Endothelial cell of umbilical vein (primary cell): Measurements from ENCODE around the gene AMIGO1. TPM values are rescaled to one million over a fixed set of nuclear protein-coding genes. Genes with fewer than 3 reads are reported as not detected.

Experiments
- BruUV-seq: library from RNA; stranded (reverse); fragments of 400-500 nt; replicated peaks from 2 replicates; lab custom pipeline; 2021; lab: Mats Ljungman, UMichigan
- CTCF ChIA-PET: fragments of 300-600, 350-600 bp; sonication (Branson Sonifier 250); formaldehyde crosslinking; loops from one replicate; lab custom pipeline; 2021; ENCODE audit warnings: antibody characterized with exemption, inconsistent platforms; lab: Charles Lee
- POLR2A ChIA-PET: fragments of 300-600, 350-600 bp; sonication (Branson Sonifier 250); formaldehyde crosslinking; loops from one replicate; lab custom pipeline; 2021; ENCODE audit warnings: antibody characterized with exemption, inconsistent platforms; lab: Charles Lee
- DNase-seq: peaks from one replicate; pipeline ENCODE4 v3.0.0-alpha.2; 2011; ENCODE audit warnings: low read depth, low spot score
- FAIRE-seq: peaks from 2 replicates; lab custom pipeline; 2011; peaks lifted over from hg19 to GRCh38; lab: Jason Lieb, UNC
- H2AFZ ChIP-seq: 2 replicates; pipeline ENCODE4 v1.6.0; 2012; ENCODE audit warnings: low read depth, low read length, control low read depth, inconsistent platforms
- H3K27ac ChIP-seq: 2 replicates; pipeline ENCODE4 v1.5.1; 2011; ENCODE audit warnings: low read depth, mild to moderate bottlenecking, control low read depth, low read length, moderate library complexity; ENCODE audit not compliant: insufficient read depth
- H3K27me3 ChIP-seq, 2 experiments: 2 replicates each; pipeline versions ENCODE4 v1.6.0 to v1.6.1; 2011; ENCODE audit warnings: low read length in 2 of 2, mixed read lengths in 1 of 2; ENCODE audit not compliant: control insufficient read depth in 2 of 2, insufficient read depth in 2 of 2
- H3K36me3 ChIP-seq, 2 experiments: 2 replicates in 1 of 2; 3 replicates in 1 of 2; pipeline ENCODE4 v1.5.1; 2011; ENCODE audit warnings: low read length in 2 of 2, mild to moderate bottlenecking in 1 of 2, moderate library complexity in 1 of 2; ENCODE audit not compliant: control insufficient read depth in 2 of 2, insufficient read depth in 2 of 2; ENCODE audit errors: extremely low read depth in 1 of 2
- H3K4me1 ChIP-seq: 3 replicates; pipeline ENCODE4 v1.5.1; 2011; ENCODE audit warnings: mild to moderate bottlenecking, low read length; ENCODE audit not compliant: control insufficient read depth, insufficient read depth; ENCODE audit errors: extremely low read depth
- H3K4me2 ChIP-seq: 2 replicates; pipeline ENCODE4 v1.6.1; 2011; ENCODE audit warnings: low read length, control low read depth, mixed read lengths; ENCODE audit not compliant: insufficient read depth
- H3K4me3 ChIP-seq, 3 experiments: fragments of 200-600 bp in 1 of 3; sonication (generic), shearing (Covaris generic) in 1 of 3; replicated peaks in 1 of 3; 2 replicates each; pipeline ENCODE4 v1.5.1; 2011 to 2016; ENCODE audit warnings: control low read depth in 3 of 3, low read length in 3 of 3, mild to moderate bottlenecking in 2 of 3, inconsistent platforms in 1 of 3, low read depth in 1 of 3, moderate library complexity in 1 of 3; ENCODE audit not compliant: insufficient read depth in 1 of 3
- H3K79me2 ChIP-seq: 2 replicates; pipeline ENCODE4 v1.6.0; 2012; ENCODE audit warnings: low read length, inconsistent platforms; ENCODE audit not compliant: control insufficient read depth, insufficient read depth
- H3K9ac ChIP-seq: replicated peaks from 2 replicates; pipeline ENCODE3; 2011; ENCODE audit warnings: low read length, control low read depth; ENCODE audit not compliant: insufficient read depth; ENCODE audit errors: extremely low read depth
- H3K9me1 ChIP-seq: replicated peaks from 3 replicates; pipeline ENCODE4 v1.6.0; 2011; ENCODE audit warnings: mild to moderate bottlenecking, low read length; ENCODE audit not compliant: control insufficient read depth, insufficient read depth; ENCODE audit errors: extremely low read depth
- H3K9me3 ChIP-seq: replicated peaks from 2 replicates; pipeline ENCODE4 v1.5.1; 2012; ENCODE audit warnings: low read length, inconsistent platforms; ENCODE audit not compliant: control insufficient read depth, insufficient read depth
- H4K20me1 ChIP-seq: replicated peaks from 2 replicates; pipeline ENCODE3; 2011; ENCODE audit warnings: mild to moderate bottlenecking, low read length; ENCODE audit not compliant: control insufficient read depth, insufficient read depth; ENCODE audit errors: extremely low read depth
- EZH2 ChIP-seq: IDR thresholded peaks from 2 replicates; pipeline ENCODE4 v1.6.1; 2012; ENCODE audit warnings: borderline replicate concordance, low read depth, mild to moderate bottlenecking, moderate library complexity, low read length, inconsistent platforms; ENCODE audit not compliant: severe bottlenecking
- POLR2A ChIP-seq: IDR thresholded peaks from 2 replicates; pipeline ENCODE4 v1.6.1; 2012; ENCODE audit warnings: low read depth, mild to moderate bottlenecking, control low read depth, low read length
- POLR2AphosphoS5 ChIP-seq: IDR thresholded peaks from 2 replicates; pipeline ENCODE4 v1.6.1; 2012; ENCODE audit warnings: low read depth, mild to moderate bottlenecking, control low read depth, low read length, moderate library complexity; ENCODE audit not compliant: insufficient read depth
- dilution Hi-C: fragments of 300-500 bp; cut with MboI; formaldehyde crosslinking; loops from one replicate; pipeline ENCODE4 v1.15.0; 2019; ENCODE audit warnings: low sequenced_read_pairs; ENCODE audit not compliant: extremely low pct_ligation_motif_present
- intact Hi-C: fragments of 100-400 bp; cut with micrococcal nuclease; formaldehyde crosslinking; loops from one replicate; pipeline ENCODE4 v1.10.0; 2022
- polyA plus RNA-seq, 4 experiments: library from polyadenylated mRNA; depleted of rRNA in 3 of 4; stranded (reverse) in 3 of 4; unstranded in 1 of 4; fragments of >200 nt; gene quantifications; 2 replicates each; pipeline versions ENCODE4 v1.2.1 to v1.2.3, GENCODE V29; 2011 to 2012; ENCODE audit warnings: missing spikeins in 1 of 4
- total RNA-seq: library from RNA; stranded (reverse); gene quantifications from 2 replicates; pipeline ENCODE4 v1.2.3, GENCODE V29; 2021
- TF ChIP-seq, protein P1 (sequence below), 2 donors: IDR thresholded peaks; 1 replicate in 1 of 2; 2 replicates in 1 of 2; pipeline ENCODE4 v1.5.1; 2011; ENCODE audit warnings: low read length in 2 of 2, mild to moderate bottlenecking in 2 of 2, moderate library complexity in 2 of 2, control low read depth in 1 of 2, inconsistent platforms in 1 of 2, low read depth in 1 of 2; ENCODE audit not compliant: insufficient read depth in 1 of 2; ENCODE audit errors: extremely low read depth in 1 of 2

Gene AMIGO1
- total and polyA plus RNA-seq, 2 donors (not counting 3 experiments of a cell fraction or from before 2014, with no cell fraction given): 0.80 to 0.88 TPM

DNA sequence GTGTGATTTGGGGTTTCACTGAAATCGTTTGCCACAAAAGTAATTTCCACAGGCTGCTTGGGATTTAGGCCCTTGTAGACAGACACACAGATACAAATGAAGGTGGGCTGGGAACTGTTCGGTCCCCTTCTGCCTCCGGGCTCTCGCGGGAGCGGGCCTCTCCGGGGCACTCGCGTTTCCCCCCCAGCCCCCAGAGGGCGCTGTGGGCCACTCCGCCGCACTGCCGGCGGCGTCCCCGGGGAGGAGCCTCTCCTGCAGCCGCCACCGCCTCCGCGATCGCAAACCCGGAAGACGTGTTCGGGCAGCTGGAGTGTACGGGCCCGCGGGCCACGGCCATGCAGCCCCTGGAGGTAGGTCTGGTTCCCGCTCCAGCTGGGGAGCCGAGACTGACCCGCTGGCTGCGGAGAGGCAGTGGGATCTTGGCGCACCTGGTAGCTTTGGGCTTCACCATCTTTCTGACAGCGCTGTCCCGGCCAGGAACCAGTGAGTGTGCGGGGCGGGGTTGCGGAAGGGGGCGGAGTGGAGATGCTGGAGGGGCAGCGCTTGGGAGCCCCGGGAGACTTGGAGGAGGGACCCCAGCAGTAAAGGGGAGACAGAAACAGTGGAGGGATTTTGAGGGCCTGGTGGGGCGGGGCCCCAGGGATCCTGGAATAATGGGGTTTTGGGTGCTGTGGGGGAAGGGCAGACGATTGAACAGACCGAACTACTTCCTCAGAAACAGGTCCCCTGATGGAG is 15.6 kb downstream of the AMIGO1 start, which contains the start of gene CYB561D1:
Gene CYB561D1, plus strand, starts transcription at position 290 of the 735 bp plus-strand sequence. Its CDS starts 46 bp downstream, at position 336.
- ChIA-PET CTCF (interaction anchor here (0.7 to 23.0 kb wide), 7 partner anchors 9 to 68 kb away, joined by 3 to 955 read pairs (median 10); partner anchors contain the start of genes AMIGO1, ATXN7L2, GPR61 and PSMA5), POLR2A (interaction anchor here (1.4 kb wide), 1 partner anchor 10 kb away, joined by 3 read pairs; the partner anchor contains the start of gene ATXN7L2)
- no peaks in the 10 kb centered on the region for H4K20me1 ChIP-seq
- dilution Hi-C loops: no loop called here
- peak within 1 kb of the TSS; percentile 42 for H3K27ac ChIP-seq
- no peaks in the 10 kb centered on the region for H3K9me3 ChIP-seq
- H3K79me2 ChIP-seq: peaks cover under 1% of the 10 kb centered on the region
- BruUV-seq: no TSS peak
- intact Hi-C loops: loop anchor here (1.0 kb wide), 2 partner anchors 11 to 39 kb away; partner anchors contain the start of gene ATXN7L2
- H3K4me1 ChIP-seq: peaks cover 18% of the 10 kb centered on the region
- H3K4me2 ChIP-seq: peak within 1 kb of the TSS; percentile 58
- H3K36me3 ChIP-seq: peaks cover 0 to 9% of the 10 kb centered on the region in 2 experiments
- peak within 1 kb of the TSS; percentile 93 for H2AFZ ChIP-seq
- H3K27me3 ChIP-seq: no peaks in the 10 kb centered on the region
- DNase-seq (peak; percentile 91), FAIRE-seq (peak; percentile 80)
- TF ChIP-seq POLR2AphosphoS5 (peak; percentile 78), POLR2A (peak; percentile 76), EZH2 (no peak)
- TF ChIP-seq, protein P1, sequence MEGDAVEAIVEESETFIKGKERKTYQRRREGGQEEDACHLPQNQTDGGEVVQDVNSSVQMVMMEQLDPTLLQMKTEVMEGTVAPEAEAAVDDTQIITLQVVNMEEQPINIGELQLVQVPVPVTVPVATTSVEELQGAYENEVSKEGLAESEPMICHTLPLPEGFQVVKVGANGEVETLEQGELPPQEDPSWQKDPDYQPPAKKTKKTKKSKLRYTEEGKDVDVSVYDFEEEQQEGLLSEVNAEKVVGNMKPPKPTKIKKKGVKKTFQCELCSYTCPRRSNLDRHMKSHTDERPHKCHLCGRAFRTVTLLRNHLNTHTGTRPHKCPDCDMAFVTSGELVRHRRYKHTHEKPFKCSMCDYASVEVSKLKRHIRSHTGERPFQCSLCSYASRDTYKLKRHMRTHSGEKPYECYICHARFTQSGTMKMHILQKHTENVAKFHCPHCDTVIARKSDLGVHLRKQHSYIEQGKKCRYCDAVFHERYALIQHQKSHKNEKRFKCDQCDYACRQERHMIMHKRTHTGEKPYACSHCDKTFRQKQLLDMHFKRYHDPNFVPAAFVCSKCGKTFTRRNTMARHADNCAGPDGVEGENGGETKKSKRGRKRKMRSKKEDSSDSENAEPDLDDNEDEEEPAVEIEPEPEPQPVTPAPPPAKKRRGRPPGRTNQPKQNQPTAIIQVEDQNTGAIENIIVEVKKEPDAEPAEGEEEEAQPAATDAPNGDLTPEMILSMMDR (IDR thresholded peaks at IDR 0.05; ENCODE audit: extremely low read depth in 1 of 2, insufficient read depth in 1 of 2, low read depth in 1 of 2, low read length in 2 of 2): peak; percentile 98 to 99
- H3K9me1 ChIP-seq: no peaks in the 10 kb centered on the region
- H3K4me3 ChIP-seq: peak within 1 kb of the TSS; percentile 79 to 94 (median 80)
- H3K9ac ChIP-seq: peak within 1 kb of the TSS; percentile 68
